Ovary (tissue), 9 donors: ENCODE data around the gene HIBADH. TPM values are rescaled to one million over a fixed set of nuclear protein-coding genes. Genes with fewer than 3 reads are reported as not detected.

Experiments used
- DNase-seq, 5 donors: peaks; one replicate each; pipeline ENCODE4 v3.0.0-alpha.2; 2019 to 2020
- H3K27ac ChIP-seq, 2 donors: fragments of 200-600 bp; one replicate each; pipeline versions ENCODE4 v1.5.1 to v1.8.0; 2019 to 2022
- H3K27me3 ChIP-seq: fragments of 200-600 bp; one replicate; pipeline ENCODE4 v1.8.0; 2022
- H3K36me3 ChIP-seq: fragments of 200-600 bp; sonication (generic); one replicate; pipeline ENCODE4 v1.5.1; 2019
- H3K4me1 ChIP-seq: one replicate; pipeline ENCODE4 v1.8.1; 2013; ENCODE audit warnings: mild to moderate bottlenecking, moderate library complexity; ENCODE audit not compliant: insufficient read depth
- H3K4me3 ChIP-seq: fragments of 200-600 bp; sonication (generic); one replicate; pipeline ENCODE4 v1.5.1; 2017
- H3K9me3 ChIP-seq, 2 donors: fragments of 200-600 bp in 1 of 2; sonication (generic) in 1 of 2; one replicate each; pipeline versions ENCODE4 v1.5.1 to v1.8.1; 2013 to 2019; ENCODE audit warnings: mild to moderate bottlenecking in 1 of 2, moderate library complexity in 1 of 2
- EP300 ChIP-seq: sonication (generic); formaldehyde crosslinking; IDR thresholded peaks from one replicate; pipeline ENCODE4 v1.6.1; 2017; ENCODE audit warnings: antibody characterized with exemption
- POLR2A ChIP-seq: fragments of 450-650 bp; IDR thresholded peaks from one replicate; pipeline ENCODE4 v1.6.1; 2017; ENCODE audit warnings: antibody characterized with exemption, mild to moderate bottlenecking, moderate library complexity
- WGBS, 3 donors: extraction: QIAGEN DNeasy Blood & Tissue Kit in 1 of 3; methylation state at CpG; one replicate each; pipeline versions ENCODE4 v1.1.5 to v1.1.7; 2013 to 2017; 5-methylcytosine and 5-hydroxymethylcytosine counted together
- intact Hi-C, 4 donors: fragments of 100-400 bp; cut with DNase I; formaldehyde crosslinking; loops; one replicate each; pipeline versions ENCODE4 v1.11.0 to v1.15.1; 2022 to 2023
- polyA plus RNA-seq, 2 donors: library from polyadenylated mRNA; stranded (reverse); fragments of 200-250 nt in 1 of 2; fragments of 350-450 nt in 1 of 2; fragmentation: Illumina TruSeq in 1 of 2; extraction: RNeasy Lipid Tissue Mini Kit (QIAGEN cat#74804) in 1 of 2; gene quantifications; one replicate each; pipeline ENCODE4 v1.2.3, GENCODE V29; 2013 to 2014
- total RNA-seq, 7 donors: library from RNA; depleted of rRNA in 2 of 7; stranded (reverse); fragments of >200 nt in 2 of 7; fragmentation: NEBNext Ultra II Directional in 3 of 7; extraction: Animal tissue kit (Norgen Biotek cat#: 25700) in 3 of 7; gene quantifications; one replicate each; pipeline versions ENCODE4 v1.1.0 to v1.2.4, GENCODE V29; 2016 to 2023
- TF ChIP-seq, protein P1 (sequence below), 3 donors: fragments of 450-650 bp in 2 of 3; fragments of 200-600 bp in 1 of 3; IDR thresholded peaks; one replicate each; pipeline versions ENCODE4 v1.5.1 to v1.8.0; 2016 to 2022; ENCODE audit warnings: antibody characterized with exemption in 3 of 3, mild to moderate bottlenecking in 1 of 3
- donor health status: DM: no; HTN: no; CAD: no; lungs with moderate emphysema.
- donor health status: DM: no; HTN: no; CAD: no.
- donor health status: Bipolar disorder and iron deficiency.
- donor health status: DM: yes; HTN: yes; CAD: no.
- donor health status: DM: no; HTN: no; CAD: no.
- donor health status: DM: yes; HTN: yes; CAD: no.

HIBADH gene
- total and polyA plus RNA-seq, 9 donors: 24.4 to 76.0 (median 36.9) TPM

DNA sequence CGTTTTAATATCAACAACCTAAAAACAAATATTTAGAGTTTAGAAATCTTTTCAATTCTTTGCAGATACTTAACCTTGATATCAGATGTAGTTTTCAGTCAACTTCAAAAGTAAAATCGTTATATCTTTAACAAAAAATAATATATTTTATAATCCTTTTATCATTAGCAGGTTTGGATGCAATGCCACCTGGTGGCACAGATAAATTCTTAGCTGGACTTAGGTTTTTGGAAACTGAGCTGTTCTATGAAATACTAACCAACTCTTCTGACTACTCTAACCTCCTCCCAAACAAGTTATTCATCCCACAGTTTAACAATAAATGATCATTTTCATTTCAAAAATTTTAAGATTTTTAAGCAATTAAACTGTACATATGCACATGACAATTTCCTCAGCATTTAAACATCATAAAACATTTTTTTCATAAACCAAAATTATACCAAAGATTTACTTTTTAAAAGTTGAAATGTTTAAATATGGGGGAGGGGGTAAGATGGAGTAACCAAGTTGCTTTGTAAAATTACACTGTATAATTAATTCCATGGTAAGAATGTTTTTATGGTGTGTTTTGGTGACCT is 56.9 kb downstream of the HIBADH start:
- H3K4me1 ChIP-seq: no peaks in the 10 kb centered on the region
- H3K27ac ChIP-seq: no peak overlapping the region
- TF ChIP-seq, protein P1, sequence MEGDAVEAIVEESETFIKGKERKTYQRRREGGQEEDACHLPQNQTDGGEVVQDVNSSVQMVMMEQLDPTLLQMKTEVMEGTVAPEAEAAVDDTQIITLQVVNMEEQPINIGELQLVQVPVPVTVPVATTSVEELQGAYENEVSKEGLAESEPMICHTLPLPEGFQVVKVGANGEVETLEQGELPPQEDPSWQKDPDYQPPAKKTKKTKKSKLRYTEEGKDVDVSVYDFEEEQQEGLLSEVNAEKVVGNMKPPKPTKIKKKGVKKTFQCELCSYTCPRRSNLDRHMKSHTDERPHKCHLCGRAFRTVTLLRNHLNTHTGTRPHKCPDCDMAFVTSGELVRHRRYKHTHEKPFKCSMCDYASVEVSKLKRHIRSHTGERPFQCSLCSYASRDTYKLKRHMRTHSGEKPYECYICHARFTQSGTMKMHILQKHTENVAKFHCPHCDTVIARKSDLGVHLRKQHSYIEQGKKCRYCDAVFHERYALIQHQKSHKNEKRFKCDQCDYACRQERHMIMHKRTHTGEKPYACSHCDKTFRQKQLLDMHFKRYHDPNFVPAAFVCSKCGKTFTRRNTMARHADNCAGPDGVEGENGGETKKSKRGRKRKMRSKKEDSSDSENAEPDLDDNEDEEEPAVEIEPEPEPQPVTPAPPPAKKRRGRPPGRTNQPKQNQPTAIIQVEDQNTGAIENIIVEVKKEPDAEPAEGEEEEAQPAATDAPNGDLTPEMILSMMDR (IDR thresholded peaks at IDR 0.05): no peak
- TF ChIP-seq EP300 (no peak), POLR2A (no peak)
- H3K27me3 ChIP-seq: no peaks in the 10 kb centered on the region
- no peaks in the 10 kb centered on the region for H3K9me3 ChIP-seq
- DNase-seq: no peak
- no peaks in the 10 kb centered on the region for H3K36me3 ChIP-seq
- intact Hi-C loops: no loop called here
- no peak overlapping the region for H3K4me3 ChIP-seq
- WGBS, 3 donors: 12 to 40% (median 13%) methylated on average over 2 of the region's 2 CpGs

DNA sequence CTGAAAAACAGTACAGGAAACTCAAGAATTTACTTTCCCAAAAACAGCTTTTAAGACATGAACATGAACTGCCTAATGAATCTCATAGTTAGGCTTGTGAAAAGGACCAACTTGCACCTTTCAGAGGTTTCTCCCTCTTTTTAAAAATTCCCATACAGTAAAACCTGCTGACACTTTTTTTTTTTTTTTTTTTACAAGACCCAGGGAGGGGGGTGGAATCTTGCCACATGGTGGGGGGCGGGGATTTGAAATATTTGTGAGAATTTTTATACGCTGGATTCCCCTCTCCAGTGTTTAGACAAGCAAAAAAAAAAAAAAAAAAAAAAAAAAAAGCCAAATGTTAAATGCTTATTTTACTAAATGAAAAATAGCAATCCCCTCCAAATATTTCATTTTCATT is 57.4 kb downstream of the HIBADH start:
- Histone ChIP-seq H3K4me1 (no peaks in the 10 kb centered on the region), H3K36me3 (no peaks in the 10 kb centered on the region), H3K27ac (no peak overlapping the region), H3K4me3 (no peak overlapping the region), H3K27me3 (no peaks in the 10 kb centered on the region), H3K9me3 (no peaks in the 10 kb centered on the region)
- 66 to 85% (median 69%) methylated on average over 2 of the region's 2 CpGs for WGBS, 3 donors
- TF ChIP-seq, protein P1 (IDR thresholded peaks at IDR 0.05): no peak
- TF ChIP-seq EP300 (no peak), POLR2A (no peak)
- DNase-seq: no peak
- intact Hi-C loops: no loop called here

DNA sequence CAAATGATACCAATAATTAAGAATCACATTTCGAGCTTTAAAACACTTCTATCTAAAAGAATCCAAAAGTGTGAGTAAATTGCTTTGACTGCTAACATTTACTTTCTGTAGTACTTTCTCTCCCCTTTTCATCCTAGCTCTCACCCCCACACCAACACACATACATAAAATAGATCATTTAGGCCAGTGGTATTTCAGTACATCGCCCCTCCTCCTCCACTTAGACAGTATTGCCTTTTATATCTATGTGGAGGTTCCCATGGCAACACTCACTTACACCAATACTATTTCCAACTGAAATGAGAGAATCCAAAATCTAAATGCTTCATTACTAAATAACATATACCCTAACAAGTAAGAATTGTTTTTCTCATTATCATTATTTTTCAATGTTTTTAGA is 58.9 kb downstream of the HIBADH start:
- Histone ChIP-seq H3K27ac (no peak overlapping the region), H3K4me3 (no peak overlapping the region), H3K9me3 (no peaks in the 10 kb centered on the region), H3K36me3 (no peaks in the 10 kb centered on the region), H3K4me1 (no peaks in the 10 kb centered on the region), H3K27me3 (no peaks in the 10 kb centered on the region)
- DNase-seq: no peak
- intact Hi-C loops: no loop called here
- WGBS, 3 donors: 94 to 97% (median 95%) methylated on average over 2 of the region's 2 CpGs
- TF ChIP-seq EP300 (no peak), POLR2A (no peak)
- TF ChIP-seq, protein P1 (IDR thresholded peaks at IDR 0.05): no peak

DNA sequence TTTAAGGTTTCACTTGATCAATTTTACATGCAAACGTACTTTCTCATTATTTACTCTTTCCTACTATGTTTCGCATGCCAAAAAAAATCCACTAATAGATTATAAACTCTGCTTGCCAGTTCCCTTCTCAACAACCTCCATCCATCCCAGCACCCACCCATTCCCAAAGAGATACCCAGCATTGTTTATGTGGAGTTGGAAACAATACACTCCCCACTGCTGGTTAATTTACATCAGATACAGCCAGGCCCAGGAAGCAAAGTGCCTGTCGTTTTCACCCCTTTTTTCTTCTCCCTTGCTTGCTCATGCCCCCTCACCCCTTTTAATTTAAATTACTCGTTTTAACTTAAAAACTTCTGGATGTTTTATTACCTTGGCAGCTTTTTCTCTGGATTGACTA is 59.9 kb downstream of the HIBADH start:
- Histone ChIP-seq H3K27ac (no peak overlapping the region), H3K36me3 (no peaks in the 10 kb centered on the region), H3K9me3 (no peaks in the 10 kb centered on the region), H3K4me3 (no peak overlapping the region), H3K27me3 (no peaks in the 10 kb centered on the region), H3K4me1 (no peaks in the 10 kb centered on the region)
- 53 to 69% (median 64%) methylated on average over 4 of the region's 4 CpGs for WGBS, 3 donors
- intact Hi-C loops: no loop called here
- no peak for TF ChIP-seq EP300
- TF ChIP-seq, protein P1 (IDR thresholded peaks at IDR 0.05): no peak
- TF ChIP-seq POLR2A: no peak
- DNase-seq: no peak
